NCI-H526 (cell line): ENCODE measurements around the gene XYLT1.
"Not testable (repeated sequence)": the region's sequence is repeated elsewhere in the genome, so short reads cannot be mapped to it uniquely, and the experiment has no call there.

Experiments used
- DNase-seq, 2 experiments: peaks; one replicate each; lab custom pipeline; 2025; lab: John Stamatoyannopoulos, UW

The XYLT1 gene

GRCh38 chr16:17491140-17491662 is 20.4 kb upstream of the XYLT1 start:
- DNase-seq: no peak

- no peak for DNase-seq
Observed at GRCh38 chr16:17488506-17488905, 17.7 kb upstream of the XYLT1 start.

GRCh38 chr16:17483351-17483750 is 12.6 kb upstream of the XYLT1 start:
- no peak for DNase-seq

GRCh38 chr16:17482341-17482740 is 11.6 kb upstream of the XYLT1 start:
- not testable (repeated sequence) for DNase-seq

GRCh38 chr16:17481736-17482135 is 11.0 kb upstream of the XYLT1 start:
- DNase-seq: no peak

- not testable (repeated sequence) for DNase-seq
Observed at GRCh38 chr16:17477260-17477545, 6.4 kb upstream of the XYLT1 start.

GRCh38 chr16:17476414-17477259 is 5.9 kb upstream of the XYLT1 start:
- DNase-seq: peak in 1 of 2 experiments; percentile 32

- DNase-seq: no peak
Observed at GRCh38 chr16:17475104-17475503, 4.3 kb upstream of the XYLT1 start.

- no peak for DNase-seq
Observed at GRCh38 chr16:17474572-17474971, 3.8 kb upstream of the XYLT1 start.

- no peak for DNase-seq
Observed at GRCh38 chr16:17474037-17474436, 3.3 kb upstream of the XYLT1 start.

GRCh38 chr16:17471719-17472461 is 1.1 kb upstream of the XYLT1 start:
- DNase-seq: no peak

- DNase-seq: peak in 1 of 2 experiments; percentile 20
Observed at GRCh38 chr16:17470182-17470907, 415 bp downstream of the XYLT1 start.

- no peak for DNase-seq
Observed at GRCh38 chr16:17469741-17470181, 999 bp downstream of the XYLT1 start.

GRCh38 chr16:17469011-17469740 is 1.6 kb downstream of the XYLT1 start:
- DNase-seq: no peak

- no peak for DNase-seq
Observed at GRCh38 chr16:17468611-17469010, 2.1 kb downstream of the XYLT1 start.

GRCh38 chr16:17467923-17468540 is 2.7 kb downstream of the XYLT1 start:
- DNase-seq: peak in 1 of 2 experiments; percentile 49

- DNase-seq: no peak
Observed at GRCh38 chr16:17466876-17467275, 3.9 kb downstream of the XYLT1 start.

- DNase-seq: no peak
Observed at GRCh38 chr16:17465460-17465859, 5.3 kb downstream of the XYLT1 start.

GRCh38 chr16:17463335-17463734 is 7.4 kb downstream of the XYLT1 start:
- no peak for DNase-seq

GRCh38 chr16:17461951-17462729 is 8.6 kb downstream of the XYLT1 start:
- no peak for DNase-seq
